Osteocyte (in vitro differentiated cells): ENCODE data around the gene FRA10AC1. TPM values are rescaled to one million over a fixed set of nuclear protein-coding genes. Genes with fewer than 3 reads are reported as not detected.
"Not testable (repeated sequence)": the region's sequence is repeated elsewhere in the genome, so short reads cannot be mapped to it uniquely, and the experiment has no call there.

Experiments
- DNase-seq: peaks from one replicate; pipeline ENCODE4 v3.0.0; 2021; ENCODE audit warnings: mixed read lengths; ENCODE audit not compliant: unreplicated experiment; ENCODE audit errors: extremely low spot score
- H3K27ac Mint-ChIP-seq: one replicate; pipeline ENCODE4 v1.8.0; 2021; ENCODE audit warnings: mild to moderate bottlenecking, mixed read lengths; ENCODE audit not compliant: unreplicated experiment
- H3K27me3 Mint-ChIP-seq: one replicate; pipeline ENCODE4 v1.8.0; 2021; ENCODE audit warnings: mixed read lengths; ENCODE audit not compliant: unreplicated experiment
- H3K36me3 Mint-ChIP-seq: one replicate; pipeline ENCODE4 v1.8.0; 2021; ENCODE audit warnings: mixed read lengths; ENCODE audit not compliant: unreplicated experiment
- H3K4me1 Mint-ChIP-seq: one replicate; pipeline ENCODE4 v1.8.0; 2021; ENCODE audit warnings: mixed read lengths; ENCODE audit not compliant: unreplicated experiment
- H3K4me3 Mint-ChIP-seq: one replicate; pipeline ENCODE4 v1.8.0; 2021; ENCODE audit warnings: mild to moderate bottlenecking, moderate library complexity, mixed read lengths; ENCODE audit not compliant: unreplicated experiment
- H3K9me3 Mint-ChIP-seq: one replicate; pipeline ENCODE4 v1.8.0; 2021; ENCODE audit warnings: mixed read lengths; ENCODE audit not compliant: unreplicated experiment
- CTCF ChIP-seq: fragments of 200-600 bp; sonication (generic); IDR thresholded peaks from 2 replicates; pipeline ENCODE4 v1.5.0; 2021; ENCODE audit warnings: antibody characterized with exemption, mild to moderate bottlenecking, moderate library complexity
- total RNA-seq: library from RNA; stranded (reverse); gene quantifications from 2 replicates; pipeline ENCODE4 v1.2.1, GENCODE V29; 2021

Gene FRA10AC1
- total RNA-seq, 1 donor from 2014 or later: 13.0 TPM

GRCh38 chr10:93703841-93704240 is 1.4 kb upstream of the FRA10AC1 start:
- TF ChIP-seq CTCF: no peak
- H3K4me1 Mint-ChIP-seq: peaks cover 4% of the 10 kb centered on the region
- peaks cover 3% of the 10 kb centered on the region for H3K27me3 Mint-ChIP-seq
- H3K9me3 Mint-ChIP-seq: no peaks in the 10 kb centered on the region
- H3K27ac Mint-ChIP-seq: no peak overlapping the region
- H3K36me3 Mint-ChIP-seq: no peaks in the 10 kb centered on the region
- DNase-seq: no peak
- no peak overlapping the region for H3K4me3 Mint-ChIP-seq

DNA sequence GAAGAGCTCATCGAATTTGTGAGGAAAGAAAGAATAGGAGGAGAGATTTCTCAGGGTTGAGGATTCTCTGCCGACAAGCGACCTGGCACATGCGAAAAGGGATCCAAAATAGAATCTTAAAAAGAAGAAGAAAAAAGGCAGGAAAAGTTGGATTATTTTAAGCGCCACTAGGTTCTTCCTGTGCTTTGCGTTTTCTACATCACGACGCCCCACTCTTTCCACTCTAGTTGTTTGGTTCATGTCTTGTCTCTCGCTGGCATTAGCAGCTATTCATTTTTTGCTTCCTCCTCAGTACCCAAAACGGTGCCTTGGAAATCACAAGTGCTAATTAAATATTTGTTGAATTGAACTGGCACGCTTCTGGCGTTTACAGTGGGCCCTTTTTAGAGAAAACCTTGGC is 674 bp upstream of the FRA10AC1 start:
- Mint-ChIP-seq H3K4me1 (peaks cover 4% of the 10 kb centered on the region), H3K9me3 (no peaks in the 10 kb centered on the region), H3K36me3 (peaks cover 3% of the 10 kb centered on the region), H3K27ac (no peak overlapping the region), H3K27me3 (peaks cover 3% of the 10 kb centered on the region), H3K4me3 (no peak overlapping the region)
- no peak for DNase-seq
- no peak for TF ChIP-seq CTCF

- TF ChIP-seq CTCF: no peak
- H3K4me3 Mint-ChIP-seq: no peak overlapping the region
- H3K27ac Mint-ChIP-seq: no peak overlapping the region
- no peaks in the 10 kb centered on the region for H3K9me3 Mint-ChIP-seq
- H3K4me1 Mint-ChIP-seq: peaks cover 4% of the 10 kb centered on the region
- no peak for DNase-seq
- peaks cover 11% of the 10 kb centered on the region for H3K36me3 Mint-ChIP-seq
- H3K27me3 Mint-ChIP-seq: no peaks in the 10 kb centered on the region
Measured at GRCh38 chr10:93701866-93702209, 554 bp downstream of the FRA10AC1 start.

- H3K27me3 Mint-ChIP-seq: no peaks in the 10 kb centered on the region
- DNase-seq: no peak
Measured at GRCh38 chr10:93697207-93697606, 5.2 kb downstream of the FRA10AC1 start.

GRCh38 chr10:93696582-93696981 is 5.8 kb downstream of the FRA10AC1 start:
- not testable (repeated sequence) for H3K27me3 Mint-ChIP-seq, H3K9me3 Mint-ChIP-seq, H3K27ac Mint-ChIP-seq, DNase-seq, H3K4me3 Mint-ChIP-seq, H3K4me1 Mint-ChIP-seq
- H3K36me3 Mint-ChIP-seq: peaks cover 39% of the 10 kb centered on the region

More at GRCh38 chr10:93697207-93697606, 5.2 kb downstream of the FRA10AC1 start:
- Mint-ChIP-seq H3K4me3 (no peak overlapping the region), H3K36me3 (peaks cover 36% of the 10 kb centered on the region), H3K27ac (no peak overlapping the region), H3K9me3 (no peaks in the 10 kb centered on the region), H3K4me1 (peaks cover 2% of the 10 kb centered on the region)
- peak; percentile 29 for TF ChIP-seq CTCF

- Mint-ChIP-seq H3K27ac (no peak overlapping the region), H3K4me3 (no peak overlapping the region), H3K36me3 (peaks cover 41% of the 10 kb centered on the region), H3K27me3 (no peaks in the 10 kb centered on the region), H3K4me1 (no peaks in the 10 kb centered on the region), H3K9me3 (no peaks in the 10 kb centered on the region)
- no peak for TF ChIP-seq CTCF
- DNase-seq: no peak
Measured at GRCh38 chr10:93695740-93696139, 6.7 kb downstream of the FRA10AC1 start.
